GM18858 (cell line): Measurements from ENCODE around the gene TINAG.

Experiments used
- ATAC-seq: cut with Tn5 transposase; IDR thresholded peaks from one replicate; pipeline ENCODE4 v1.9.1; 2021; ENCODE audit not compliant: unreplicated experiment

Gene TINAG

GRCh38 chr6:54308289-54308985, at the start of gene TINAG:
TINAG (plus strand) TSS chr6:54308441; CDS start chr6:54308551, 110 bp downstream.
- ATAC-seq: no peak

GRCh38 chr6:54260025-54260424, 48.2 kb upstream of the TINAG start:
- no peak for ATAC-seq

GRCh38 chr6:54262499-54262898, 45.7 kb upstream of the TINAG start:
- no peak for ATAC-seq

GRCh38 chr6:54262971-54263370, 45.3 kb upstream of the TINAG start:
- no peak for ATAC-seq

- ATAC-seq: no peak
Observed at GRCh38 chr6:54264581-54265272, 43.5 kb upstream of the TINAG start.

- no peak for ATAC-seq
Observed at GRCh38 chr6:54266400-54266923, 41.8 kb upstream of the TINAG start.

GRCh38 chr6:54267798-54268197, 40.4 kb upstream of the TINAG start:
- peak; percentile 53 for ATAC-seq

GRCh38 chr6:54273214-54273820, 34.9 kb upstream of the TINAG start:
- no peak for ATAC-seq

- ATAC-seq: no peak
Observed at GRCh38 chr6:54274383-54274782, 33.9 kb upstream of the TINAG start.

- no peak for ATAC-seq
Observed at GRCh38 chr6:54282186-54282585, 26.1 kb upstream of the TINAG start.

- no peak for ATAC-seq
Observed at GRCh38 chr6:54284161-54284860, 23.9 kb upstream of the TINAG start.

GRCh38 chr6:54285595-54285994, 22.6 kb upstream of the TINAG start:
- no peak for ATAC-seq

- no peak for ATAC-seq
Observed at GRCh38 chr6:54286141-54286540, 22.1 kb upstream of the TINAG start.

- no peak for ATAC-seq
Observed at GRCh38 chr6:54288474-54288873, 19.8 kb upstream of the TINAG start.

GRCh38 chr6:54289426-54289825, 18.8 kb upstream of the TINAG start:
- no peak for ATAC-seq

GRCh38 chr6:54291146-54291545, 17.1 kb upstream of the TINAG start:
- peak; percentile 73 for ATAC-seq

- ATAC-seq: peak; percentile 96
Observed at GRCh38 chr6:54291738-54292137, 16.5 kb upstream of the TINAG start.

- ATAC-seq: no peak
Observed at GRCh38 chr6:54294965-54295532, 13.2 kb upstream of the TINAG start.

GRCh38 chr6:54299542-54300269, 8.5 kb upstream of the TINAG start:
- ATAC-seq: no peak

- ATAC-seq: no peak
Observed at GRCh38 chr6:54301770-54302169, 6.5 kb upstream of the TINAG start.
